Kidney epithelial cell (primary cell): ENCODE data around the gene KIF26B. TPM values are rescaled to one million over a fixed set of nuclear protein-coding genes. Genes with fewer than 3 reads are reported as not detected.

Experiments used
- DNase-seq: peaks from one replicate; pipeline ENCODE4 v3.0.0-alpha.2; 2010; ENCODE audit warnings: low read depth
- H3K27me3 ChIP-seq: 2 replicates; pipeline ENCODE4 v1.6.0; 2011; ENCODE audit warnings: low read length; ENCODE audit not compliant: control insufficient read depth, insufficient read depth
- H3K36me3 ChIP-seq: 2 replicates; pipeline ENCODE4 v1.5.1; 2011; ENCODE audit warnings: low read length; ENCODE audit not compliant: control insufficient read depth, insufficient read depth
- H3K4me3 ChIP-seq: 2 replicates; pipeline ENCODE4 v1.5.1; 2011; ENCODE audit warnings: low read depth, mild to moderate bottlenecking, control low read depth, low read length
- CTCF ChIP-seq: IDR thresholded peaks from 2 replicates; pipeline ENCODE4 v1.5.1; 2011; ENCODE audit warnings: mild to moderate bottlenecking, moderate library complexity, low read length, control low read depth, inconsistent platforms; ENCODE audit not compliant: insufficient read depth, poor library complexity, severe bottlenecking
- total RNA-seq: library from RNA; depleted of rRNA; stranded (reverse); fragments of >200 nt; gene quantifications from 2 replicates; pipeline ENCODE4 v1.2.3, GENCODE V29; 2015

KIF26B gene
- total RNA-seq, 1 donor from 2014 or later = 14.6 TPM

- Histone ChIP-seq H3K27me3 (no peaks in the 10 kb centered on the region), H3K4me3 (no peak overlapping the region), H3K36me3 (no peaks in the 10 kb centered on the region)
- no peak for DNase-seq
- no peak for TF ChIP-seq CTCF
Observed at GRCh38 chr1:245495681-245496080, 340.9 kb downstream of the KIF26B start.

GRCh38 chr1:245500546-245500945, 345.8 kb downstream of the KIF26B start:
- Histone ChIP-seq H3K36me3 (no peaks in the 10 kb centered on the region), H3K4me3 (no peak overlapping the region), H3K27me3 (no peaks in the 10 kb centered on the region)
- no peak for TF ChIP-seq CTCF
- peak; percentile 42 for DNase-seq

- H3K27me3 ChIP-seq = no peaks in the 10 kb centered on the region
- H3K36me3 ChIP-seq = no peaks in the 10 kb centered on the region
- no peak for DNase-seq
- H3K4me3 ChIP-seq = no peak overlapping the region
- TF ChIP-seq CTCF = no peak
Observed at GRCh38 chr1:245501633-245502032, 346.8 kb downstream of the KIF26B start.

- H3K4me3 ChIP-seq = no peak overlapping the region
- TF ChIP-seq CTCF = no peak
- H3K36me3 ChIP-seq = no peaks in the 10 kb centered on the region
- no peak for DNase-seq
- no peaks in the 10 kb centered on the region for H3K27me3 ChIP-seq
Observed at GRCh38 chr1:245503548-245503947, 348.8 kb downstream of the KIF26B start.

- no peak overlapping the region for H3K4me3 ChIP-seq
- no peak for TF ChIP-seq CTCF
- no peak for DNase-seq
- no peaks in the 10 kb centered on the region for H3K27me3 ChIP-seq
- H3K36me3 ChIP-seq = no peaks in the 10 kb centered on the region
Observed at GRCh38 chr1:245510144-245510543, 355.4 kb downstream of the KIF26B start.

- DNase-seq = no peak
- Histone ChIP-seq H3K27me3 (no peaks in the 10 kb centered on the region), H3K36me3 (no peaks in the 10 kb centered on the region), H3K4me3 (no peak overlapping the region)
- no peak for TF ChIP-seq CTCF
Observed at GRCh38 chr1:245512181-245512888, 357.6 kb downstream of the KIF26B start.
